Thyroid gland (tissue), 4 donors: ENCODE results near the gene TMEM11. TPM values are rescaled to one million over a fixed set of nuclear protein-coding genes. Genes with fewer than 3 reads are reported as not detected.

ENCODE experiments used
- DNase-seq, 2 donors: peaks; one replicate each; pipeline ENCODE4 v3.0.0-alpha.2; 2019
- H3K27ac ChIP-seq, 3 donors: fragments of 200-600 bp; sonication (generic); 1 replicate in 2 of 3; 2 replicates in 1 of 3; pipeline ENCODE4 v1.5.1; 2016 to 2019; ENCODE audit warnings: mild to moderate bottlenecking in 1 of 3, moderate library complexity in 1 of 3
- H3K27me3 ChIP-seq: fragments of 200-600 bp; sonication (generic); one replicate; pipeline ENCODE4 v1.5.1; 2019
- H3K36me3 ChIP-seq, 2 donors: fragments of 200-600 bp; sonication (generic); one replicate each; pipeline ENCODE4 v1.5.1; 2016 to 2019
- H3K4me1 ChIP-seq, 2 donors: fragments of 200-600 bp; sonication (generic); one replicate each; pipeline ENCODE4 v1.5.1; 2017 to 2019
- H3K4me3 ChIP-seq, 3 donors: fragments of 200-600 bp; sonication (generic); replicated peaks in 1 of 3; 1 replicate in 2 of 3; 2 replicates in 1 of 3; pipeline ENCODE4 v1.5.1; 2016; ENCODE audit warnings: mild to moderate bottlenecking in 1 of 3
- H3K9me3 ChIP-seq: fragments of 200-600 bp; sonication (generic); one replicate; pipeline ENCODE4 v1.5.1; 2017
- POLR2A ChIP-seq, 2 donors: fragments of 450-650 bp; IDR thresholded peaks; one replicate each; pipeline ENCODE4 v1.6.1; 2017; ENCODE audit warnings: antibody characterized with exemption in 2 of 2, mild to moderate bottlenecking in 2 of 2, moderate library complexity in 1 of 2
- WGBS, 2 donors: methylation state at CpG; one replicate each; pipeline ENCODE4 v1.1.5; 2017; 5-methylcytosine and 5-hydroxymethylcytosine counted together
- intact Hi-C: fragments of 100-400 bp; cut with DNase I; formaldehyde crosslinking; loops from one replicate; pipeline ENCODE4 v1.15.1; 2023
- total RNA-seq, 4 donors: library from RNA; depleted of rRNA; stranded (reverse); fragments of >200 nt; gene quantifications; one replicate each; pipeline ENCODE4 v1.2.3, GENCODE V29; 2016
- TF ChIP-seq, protein P1 (sequence below), 6 experiments: fragments of 200-600 bp in 3 of 6; fragments of 450-650 bp in 3 of 6; sonication (generic) in 3 of 6; IDR thresholded peaks; one replicate each; pipeline ENCODE4 v1.5.1; 2016 to 2019; ENCODE audit warnings: antibody characterized with exemption in 6 of 6, mild to moderate bottlenecking in 2 of 6, inconsistent platforms in 1 of 6, moderate library complexity in 1 of 6

Gene TMEM11
- total RNA-seq, 4 donors from 2014 or later = 20.7 to 35.7 (median 24.7) TPM

GRCh38 chr17:21163101-21163500 is 50.9 kb downstream of the TMEM11 start:
- Histone ChIP-seq H3K27me3 (no peaks in the 10 kb centered on the region), H3K9me3 (no peaks in the 10 kb centered on the region), H3K4me1 (peaks cover 0 to 12% of the 10 kb centered on the region in 2 donors), H3K36me3 (no peaks in the 10 kb centered on the region), H3K27ac (no peak overlapping the region), H3K4me3 (no peak overlapping the region)
- intact Hi-C loops = no loop called here
- DNase-seq = no peak
- TF ChIP-seq POLR2A (IDR thresholded peaks at IDR 0.05) = no peak
- TF ChIP-seq, protein P1, sequence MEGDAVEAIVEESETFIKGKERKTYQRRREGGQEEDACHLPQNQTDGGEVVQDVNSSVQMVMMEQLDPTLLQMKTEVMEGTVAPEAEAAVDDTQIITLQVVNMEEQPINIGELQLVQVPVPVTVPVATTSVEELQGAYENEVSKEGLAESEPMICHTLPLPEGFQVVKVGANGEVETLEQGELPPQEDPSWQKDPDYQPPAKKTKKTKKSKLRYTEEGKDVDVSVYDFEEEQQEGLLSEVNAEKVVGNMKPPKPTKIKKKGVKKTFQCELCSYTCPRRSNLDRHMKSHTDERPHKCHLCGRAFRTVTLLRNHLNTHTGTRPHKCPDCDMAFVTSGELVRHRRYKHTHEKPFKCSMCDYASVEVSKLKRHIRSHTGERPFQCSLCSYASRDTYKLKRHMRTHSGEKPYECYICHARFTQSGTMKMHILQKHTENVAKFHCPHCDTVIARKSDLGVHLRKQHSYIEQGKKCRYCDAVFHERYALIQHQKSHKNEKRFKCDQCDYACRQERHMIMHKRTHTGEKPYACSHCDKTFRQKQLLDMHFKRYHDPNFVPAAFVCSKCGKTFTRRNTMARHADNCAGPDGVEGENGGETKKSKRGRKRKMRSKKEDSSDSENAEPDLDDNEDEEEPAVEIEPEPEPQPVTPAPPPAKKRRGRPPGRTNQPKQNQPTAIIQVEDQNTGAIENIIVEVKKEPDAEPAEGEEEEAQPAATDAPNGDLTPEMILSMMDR (IDR thresholded peaks at IDR 0.05) = no peak
- WGBS, 2 donors = 80 to 88% methylated on average over 6 of the region's 6 CpGs

- 69 to 78% methylated on average over 2 of the region's 2 CpGs for WGBS, 2 donors
- intact Hi-C loops = no loop called here
- no peaks in the 10 kb centered on the region for H3K36me3 ChIP-seq
- H3K4me3 ChIP-seq = no peak overlapping the region
- no peaks in the 10 kb centered on the region for H3K27me3 ChIP-seq
- DNase-seq = no peak
- H3K27ac ChIP-seq = peak overlapping the region in 1 of 3 donors; percentile 39
- TF ChIP-seq, protein P1 (IDR thresholded peaks at IDR 0.05) = no peak
- no peak for TF ChIP-seq POLR2A (IDR thresholded peaks at IDR 0.05)
- peaks cover 0 to 12% of the 10 kb centered on the region in 2 donors for H3K4me1 ChIP-seq
- no peaks in the 10 kb centered on the region for H3K9me3 ChIP-seq
Observed at GRCh38 chr17:21162394-21162775, 51.6 kb downstream of the TMEM11 start.

DNA sequence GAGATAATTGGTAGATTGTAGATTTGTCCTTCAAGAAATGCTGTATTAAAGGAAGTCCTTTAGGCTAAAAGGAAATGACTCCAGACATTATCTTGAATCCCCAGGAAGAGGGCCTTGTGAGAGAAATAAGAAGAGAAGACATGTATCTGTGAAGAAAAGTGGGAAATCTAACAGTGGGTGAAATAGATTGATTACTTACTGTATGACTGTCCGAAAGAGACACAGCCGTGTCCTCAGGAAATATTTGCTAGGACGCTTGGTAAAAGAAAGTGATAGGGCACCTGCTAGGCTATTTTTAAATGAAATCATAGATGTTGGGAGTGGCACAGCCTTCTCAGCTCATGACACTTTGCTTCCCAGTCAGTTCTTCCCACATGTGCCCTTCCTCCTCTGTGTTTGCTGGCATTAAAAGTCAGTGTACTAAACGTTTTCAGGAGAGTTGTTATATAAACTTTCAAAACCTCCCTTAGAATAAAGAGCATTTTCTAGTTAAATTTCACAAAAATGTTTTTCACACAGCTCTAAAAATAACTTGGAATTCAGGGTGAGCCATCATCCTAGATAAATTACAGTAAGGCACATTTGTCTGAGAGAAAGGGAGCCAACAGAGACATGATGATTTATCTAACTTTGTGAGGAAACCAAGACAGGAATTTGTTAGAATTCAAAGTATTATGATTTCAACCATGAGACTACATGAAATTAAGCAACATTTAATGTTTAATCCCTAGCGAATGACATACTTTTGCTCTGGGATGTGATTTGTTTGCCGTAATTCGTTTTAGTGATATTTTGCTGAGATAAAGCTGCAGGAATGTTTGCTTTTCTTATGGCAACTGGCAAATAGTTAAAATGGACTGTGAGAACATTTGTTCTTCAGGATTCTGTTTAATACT is 52.2 kb downstream of the TMEM11 start:
- H3K27ac ChIP-seq = no peak overlapping the region
- no peak for TF ChIP-seq POLR2A (IDR thresholded peaks at IDR 0.05)
- intact Hi-C loops = no loop called here
- no peak overlapping the region for H3K4me3 ChIP-seq
- H3K9me3 ChIP-seq = no peaks in the 10 kb centered on the region
- peaks cover 0 to 12% of the 10 kb centered on the region in 2 donors for H3K4me1 ChIP-seq
- no peak for DNase-seq
- no peaks in the 10 kb centered on the region for H3K36me3 ChIP-seq
- no peaks in the 10 kb centered on the region for H3K27me3 ChIP-seq
- WGBS, 2 donors = 56 to 63% methylated on average over 7 of the region's 7 CpGs

DNA sequence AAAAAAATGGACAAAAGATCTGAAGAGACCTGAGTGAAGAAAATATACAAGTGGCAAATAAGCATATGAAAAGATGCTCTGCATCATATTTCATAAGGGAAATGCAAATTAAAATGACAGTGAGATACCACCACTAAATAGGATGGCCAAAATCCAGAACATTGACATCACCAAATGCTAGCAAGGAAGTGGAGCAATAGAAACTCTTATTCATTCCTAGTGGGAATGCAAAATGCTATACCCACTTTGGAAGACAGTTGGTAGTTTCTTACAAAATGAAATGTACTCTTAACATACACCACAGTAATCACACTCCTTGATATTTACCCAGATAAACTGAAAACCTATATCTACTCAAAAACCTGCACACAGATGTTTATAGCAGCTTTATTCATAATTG is 53.6 kb downstream of the TMEM11 start:
- intact Hi-C loops = no loop called here
- Histone ChIP-seq H3K36me3 (no peaks in the 10 kb centered on the region), H3K9me3 (no peaks in the 10 kb centered on the region), H3K4me1 (peaks cover 0 to 5% of the 10 kb centered on the region in 2 donors), H3K27me3 (no peaks in the 10 kb centered on the region), H3K27ac (no peak overlapping the region), H3K4me3 (no peak overlapping the region)
- TF ChIP-seq, protein P1 (IDR thresholded peaks at IDR 0.05) = no peak
- no peak for TF ChIP-seq POLR2A (IDR thresholded peaks at IDR 0.05)
- no peak for DNase-seq

- no peaks in the 10 kb centered on the region for H3K9me3 ChIP-seq
- peaks cover 0 to 5% of the 10 kb centered on the region in 2 donors for H3K4me1 ChIP-seq
- intact Hi-C loops = no loop called here
- no peak for DNase-seq
- H3K4me3 ChIP-seq = no peak overlapping the region
- H3K27ac ChIP-seq = no peak overlapping the region
- H3K27me3 ChIP-seq = no peaks in the 10 kb centered on the region
- no peaks in the 10 kb centered on the region for H3K36me3 ChIP-seq
- no peak for TF ChIP-seq POLR2A (IDR thresholded peaks at IDR 0.05)
- TF ChIP-seq, protein P1 (IDR thresholded peaks at IDR 0.05) = no peak
- WGBS, 2 donors = 84 to 91% methylated on average over 1 of the region's 1 CpG
Observed at GRCh38 chr17:21157586-21158370, 56.2 kb downstream of the TMEM11 start.
